Measurements from ENCODE around the gene C9orf153. TPM values are rescaled to one million over a fixed set of nuclear protein-coding genes. Genes with fewer than 3 reads are reported as not detected.

Gene C9orf153
- total and polyA plus RNA-seq, 4 donors: 1.3 to 1.4 TPM; not detected in 2

GRCh38 chr9:86177995-86178394, 81.5 kb downstream of the C9orf153 start:
- Histone ChIP-seq H3K27me3 (ENCODE audit: control insufficient read depth in 1 of 2, insufficient read depth in 2 of 2, low read length in 1 of 2) (no peaks in the 10 kb centered on the region), H3K4me1 (ENCODE audit: control insufficient read depth in 1 of 2, insufficient read depth in 2 of 2, low read length in 2 of 2) (no peaks in the 10 kb centered on the region), H3K36me3 (ENCODE audit: control insufficient read depth in 1 of 2, insufficient read depth in 2 of 2, low read length in 1 of 2) (no peaks in the 10 kb centered on the region), H3K27ac (ENCODE audit: low read depth in 1 of 2, low read length in 2 of 2) (no peak overlapping the region), H3K9me3 (ENCODE audit: control insufficient read depth, low read length) (no peaks in the 10 kb centered on the region), H3K4me3 (ENCODE audit: low read length in 2 of 2) (no peak overlapping the region)
- intact Hi-C loops (cut with DNase I): no loop called here
- no peak for DNase-seq
- WGBS, 2 donors: 34 to 47% methylated on average over 1 of the region's 1 CpG
- no peak for ATAC-seq (ENCODE audit: low FRiP score)

- intact Hi-C loops (cut with DNase I): no loop called here
- Histone ChIP-seq H3K9me3 (ENCODE audit: control insufficient read depth, low read length) (no peaks in the 10 kb centered on the region), H3K27me3 (ENCODE audit: control insufficient read depth in 1 of 2, insufficient read depth in 2 of 2, low read length in 1 of 2) (no peaks in the 10 kb centered on the region), H3K4me1 (ENCODE audit: control insufficient read depth in 1 of 2, insufficient read depth in 2 of 2, low read length in 2 of 2) (no peaks in the 10 kb centered on the region), H3K4me3 (ENCODE audit: low read length in 2 of 2) (no peak overlapping the region), H3K36me3 (ENCODE audit: control insufficient read depth in 1 of 2, insufficient read depth in 2 of 2, low read length in 1 of 2) (no peaks in the 10 kb centered on the region), H3K27ac (ENCODE audit: low read depth in 1 of 2, low read length in 2 of 2) (no peak overlapping the region)
- no peak for ATAC-seq (ENCODE audit: low FRiP score)
- DNase-seq: no peak
- 66 to 67% methylated on average over 5 of the region's 5 CpGs for WGBS, 2 donors
Measured at GRCh38 chr9:86176468-86176867, 83.0 kb downstream of the C9orf153 start.

GRCh38 chr9:86175743-86176456, 83.6 kb downstream of the C9orf153 start:
- Histone ChIP-seq H3K4me1 (ENCODE audit: control insufficient read depth in 1 of 2, insufficient read depth in 2 of 2, low read length in 2 of 2) (no peaks in the 10 kb centered on the region), H3K36me3 (ENCODE audit: control insufficient read depth in 1 of 2, insufficient read depth in 2 of 2, low read length in 1 of 2) (no peaks in the 10 kb centered on the region), H3K9me3 (ENCODE audit: control insufficient read depth, low read length) (no peaks in the 10 kb centered on the region), H3K27me3 (ENCODE audit: control insufficient read depth in 1 of 2, insufficient read depth in 2 of 2, low read length in 1 of 2) (no peaks in the 10 kb centered on the region), H3K27ac (ENCODE audit: low read depth in 1 of 2, low read length in 2 of 2) (no peak overlapping the region), H3K4me3 (ENCODE audit: low read length in 2 of 2) (no peak overlapping the region)
- no peak for ATAC-seq (ENCODE audit: low FRiP score)
- no peak for DNase-seq
- intact Hi-C loops (cut with DNase I): no loop called here
- 64 to 77% methylated on average over 5 of the region's 5 CpGs for WGBS, 2 donors

GRCh38 chr9:86175223-86175622, 84.2 kb downstream of the C9orf153 start:
- intact Hi-C loops (cut with DNase I): no loop called here
- H3K4me3 ChIP-seq (ENCODE audit: low read length in 2 of 2): no peak overlapping the region
- no peaks in the 10 kb centered on the region for H3K27me3 ChIP-seq (ENCODE audit: control insufficient read depth in 1 of 2, insufficient read depth in 2 of 2, low read length in 1 of 2)
- ATAC-seq (ENCODE audit: low FRiP score) (no peak), DNase-seq (no peak)
- no peaks in the 10 kb centered on the region for H3K9me3 ChIP-seq (ENCODE audit: control insufficient read depth, low read length)
- H3K27ac ChIP-seq (ENCODE audit: low read depth in 1 of 2, low read length in 2 of 2): no peak overlapping the region
- no peaks in the 10 kb centered on the region for H3K4me1 ChIP-seq (ENCODE audit: control insufficient read depth in 1 of 2, insufficient read depth in 2 of 2, low read length in 2 of 2)
- WGBS, 2 donors: 67 to 68% methylated on average over 5 of the region's 5 CpGs
- H3K36me3 ChIP-seq (ENCODE audit: control insufficient read depth in 1 of 2, insufficient read depth in 2 of 2, low read length in 1 of 2): no peaks in the 10 kb centered on the region

Other genes starting within 250 kb of the C9orf153 start
- gene GOLM1, start 160.1 kb downstream of the C9orf153 start, total RNA-seq: 10 to 100 TPM; 14.4 to 29.4 TPM
- gene GOLM1, start 160.1 kb downstream of the C9orf153 start, polyA plus RNA-seq: 1 to 10 TPM; 4.6 to 5.5 TPM
- 10 to 100 TPM; 24.1 to 25.1 TPM for gene ISCA1, start 22.9 kb upstream of the C9orf153 start, total RNA-seq
- gene ISCA1, start 22.9 kb upstream of the C9orf153 start, polyA plus RNA-seq: 10 to 100 TPM; 45.4 to 53.6 TPM
- 10 to 100 TPM; 27.9 to 38.1 TPM for gene TUT7, start 94.8 kb upstream of the C9orf153 start, total RNA-seq
- 1 to 10 TPM; 7.1 to 8.4 TPM for gene TUT7, start 94.8 kb upstream of the C9orf153 start, polyA plus RNA-seq